H9 (cell line): Measurements from ENCODE around the gene RAB11FIP4. TPM values are rescaled to one million over a fixed set of nuclear protein-coding genes. Genes with fewer than 3 reads are reported as not detected.

ENCODE experiments used
- DNase-seq: peaks from one replicate; pipeline ENCODE4 v3.0.0-alpha.2; 2017
- H2AFZ ChIP-seq: one replicate; pipeline ENCODE4 v1.6.1; 2013; ENCODE audit warnings: mild to moderate bottlenecking, low read length, control low read depth, moderate library complexity
- H2AK5ac ChIP-seq: 2 replicates; pipeline ENCODE4 v1.6.1; 2013; ENCODE audit warnings: low read length, control low read depth, mixed read lengths; ENCODE audit not compliant: insufficient read length
- H2BK120ac ChIP-seq: one replicate; pipeline ENCODE4 v1.6.1; 2013; ENCODE audit warnings: low read depth, mild to moderate bottlenecking, low read length, control low read depth, inconsistent platforms; ENCODE audit not compliant: poor library complexity, severe bottlenecking
- H2BK12ac ChIP-seq: 2 replicates; pipeline ENCODE4 v1.6.1; 2013; ENCODE audit warnings: low read length, control low read depth, mixed read lengths, low read depth; ENCODE audit not compliant: insufficient read length
- H2BK15ac ChIP-seq: 2 replicates; pipeline ENCODE4 v1.6.1; 2013; ENCODE audit warnings: low read depth, low read length, control low read depth
- H2BK20ac ChIP-seq: one replicate; pipeline ENCODE4 v1.6.1; 2013; ENCODE audit warnings: low read depth, mild to moderate bottlenecking, low read length, control low read depth, inconsistent platforms; ENCODE audit not compliant: poor library complexity, severe bottlenecking
- H2BK5ac ChIP-seq: 2 replicates; pipeline ENCODE4 v1.6.1; 2013; ENCODE audit warnings: low read length, control low read depth, mixed read lengths; ENCODE audit not compliant: insufficient read length
- H3K14ac ChIP-seq: 2 replicates; pipeline ENCODE4 v1.6.1; 2013; ENCODE audit warnings: low read length, control low read depth; ENCODE audit not compliant: insufficient read depth
- H3K18ac ChIP-seq: 2 replicates; pipeline ENCODE4 v1.6.1; 2013; ENCODE audit warnings: low read depth, mild to moderate bottlenecking, mixed read lengths, low read length, control low read depth; ENCODE audit not compliant: insufficient read length
- H3K23ac ChIP-seq: 2 replicates; pipeline ENCODE4 v1.6.1; 2013; ENCODE audit warnings: low read length, control low read depth, mixed read lengths, low read depth; ENCODE audit not compliant: insufficient read length
- H3K23me2 ChIP-seq: 2 replicates; pipeline ENCODE4 v1.6.1; 2013; ENCODE audit warnings: low read depth, mild to moderate bottlenecking, mixed read lengths, low read length, control low read depth; ENCODE audit not compliant: insufficient read length, poor library complexity, severe bottlenecking
- H3K27ac ChIP-seq: 2 replicates; pipeline ENCODE4 v1.5.1; 2013; ENCODE audit warnings: low read length, control low read depth, mixed read lengths, low read depth; ENCODE audit not compliant: insufficient read length
- H3K27me3 ChIP-seq: 2 replicates; pipeline ENCODE4 v1.6.1; 2013; ENCODE audit warnings: low read length, control low read depth, inconsistent platforms; ENCODE audit not compliant: insufficient read depth
- H3K4ac ChIP-seq: 2 replicates; pipeline ENCODE4 v1.6.1; 2013; ENCODE audit warnings: low read depth, mild to moderate bottlenecking, control low read depth, inconsistent platforms, low read length, moderate library complexity
- H3K4me1 ChIP-seq: 2 replicates; pipeline ENCODE4 v1.6.1; 2013; ENCODE audit warnings: low read length, control low read depth, inconsistent platforms; ENCODE audit not compliant: insufficient read depth
- H3K4me2 ChIP-seq: 2 replicates; pipeline ENCODE4 v1.6.1; 2013; ENCODE audit warnings: low read length, control low read depth, mixed read lengths; ENCODE audit not compliant: insufficient read length, insufficient read depth
- H3K56ac ChIP-seq: 2 replicates; pipeline ENCODE4 v1.6.1; 2013; ENCODE audit warnings: low read depth, mild to moderate bottlenecking, mixed read lengths, low read length, control low read depth; ENCODE audit not compliant: insufficient read length
- H3K79me1 ChIP-seq: 2 replicates; pipeline ENCODE4 v1.6.1; 2013; ENCODE audit warnings: low read depth, mild to moderate bottlenecking, moderate library complexity, low read length, control low read depth, inconsistent platforms; ENCODE audit not compliant: insufficient read depth, poor library complexity, severe bottlenecking
- H3K79me2 ChIP-seq: 2 replicates; pipeline ENCODE4 v1.6.1; 2013; ENCODE audit warnings: low read length, control low read depth, inconsistent platforms; ENCODE audit not compliant: insufficient read depth
- H3K9ac ChIP-seq: 2 replicates; pipeline ENCODE4 v1.6.1; 2013; ENCODE audit warnings: low read length, control low read depth, mixed read lengths; ENCODE audit not compliant: insufficient read length; ENCODE audit errors: extremely low read depth
- H3K9me3 ChIP-seq: one replicate; pipeline ENCODE4 v1.6.1; 2013; ENCODE audit warnings: low read depth, low read length, inconsistent platforms; ENCODE audit not compliant: control insufficient read depth
- H3T11ph ChIP-seq: one replicate; pipeline ENCODE4 v1.6.1; 2013; ENCODE audit warnings: mild to moderate bottlenecking, low read length, control low read depth, inconsistent platforms
- H4K20me1 ChIP-seq: one replicate; pipeline ENCODE4 v1.6.1; 2013; ENCODE audit not compliant: control insufficient read depth, insufficient read length, insufficient read depth
- H4K5ac ChIP-seq: 2 replicates; pipeline ENCODE4 v1.6.1; 2013; ENCODE audit warnings: low read depth, mild to moderate bottlenecking, mixed read lengths, low read length, control low read depth; ENCODE audit not compliant: insufficient read length
- H4K8ac ChIP-seq: replicated peaks from 2 replicates; pipeline ENCODE4 v1.6.1; 2013; ENCODE audit warnings: low read length, control low read depth, mixed read lengths, low read depth; ENCODE audit not compliant: insufficient read length
- H4K91ac ChIP-seq: 2 replicates; pipeline ENCODE4 v1.6.1; 2013; ENCODE audit warnings: low read depth, mild to moderate bottlenecking, moderate library complexity, mixed read lengths, low read length, control low read depth; ENCODE audit not compliant: insufficient read length
- H3K27ac Mint-ChIP-seq, 3 experiments: 2 replicates in 2 of 3; 3 replicates in 1 of 3; pipeline ENCODE4 v1.8.0; 2020 to 2021; ENCODE audit warnings: mixed read lengths in 3 of 3, mild to moderate bottlenecking in 1 of 3, moderate library complexity in 1 of 3
- H3K27me3 Mint-ChIP-seq: 2 replicates; pipeline ENCODE4 v1.8.0; 2021; ENCODE audit warnings: low read depth, mild to moderate bottlenecking, moderate library complexity, mixed read lengths
- H3K36me3 Mint-ChIP-seq, 3 experiments: 2 replicates in 2 of 3; 3 replicates in 1 of 3; pipeline ENCODE4 v1.8.0; 2020 to 2021; ENCODE audit warnings: low read depth in 3 of 3, mixed read lengths in 3 of 3; ENCODE audit not compliant: insufficient read depth in 1 of 3
- H3K4me1 Mint-ChIP-seq, 2 experiments: 2 replicates each; pipeline ENCODE4 v1.8.0; 2020; ENCODE audit warnings: mixed read lengths in 2 of 2
- H3K4me3 Mint-ChIP-seq, 2 experiments: 2 replicates in 1 of 2; 3 replicates in 1 of 2; pipeline ENCODE4 v1.8.0; 2020 to 2021; ENCODE audit warnings: mild to moderate bottlenecking in 2 of 2, mixed read lengths in 2 of 2, moderate library complexity in 1 of 2
- H3K9me3 Mint-ChIP-seq, 2 experiments: 2 replicates in 1 of 2; 3 replicates in 1 of 2; pipeline ENCODE4 v1.8.0; 2020; ENCODE audit warnings: mild to moderate bottlenecking in 2 of 2, mixed read lengths in 2 of 2, moderate library complexity in 1 of 2
- CTCF ChIP-seq: fragments of 200-600 bp; sonication (generic); conservative IDR thresholded peaks from 3 replicates; pipeline ENCODE4 v1.8.0; 2021; ENCODE audit warnings: antibody characterized with exemption, mild to moderate bottlenecking
- WGBS: extraction: QIAGEN DNeasy Blood & Tissue Kit; methylation state at CpG from one replicate; pipeline ENCODE4 v1.1.7; 2013; ENCODE audit warnings: missing lambda C conversion rate, low lambda C conversion rate, mixed read lengths; ENCODE audit not compliant: insufficient read length; ENCODE audit errors: extremely low coverage; 5-methylcytosine and 5-hydroxymethylcytosine counted together
- total RNA-seq: library from RNA; stranded (reverse); gene quantifications from 2 replicates; pipeline ENCODE4 v1.2.1, GENCODE V29; 2021

The RAB11FIP4 gene
- total RNA-seq, 1 experiment from 2014 or later = 25.7 TPM

DNA sequence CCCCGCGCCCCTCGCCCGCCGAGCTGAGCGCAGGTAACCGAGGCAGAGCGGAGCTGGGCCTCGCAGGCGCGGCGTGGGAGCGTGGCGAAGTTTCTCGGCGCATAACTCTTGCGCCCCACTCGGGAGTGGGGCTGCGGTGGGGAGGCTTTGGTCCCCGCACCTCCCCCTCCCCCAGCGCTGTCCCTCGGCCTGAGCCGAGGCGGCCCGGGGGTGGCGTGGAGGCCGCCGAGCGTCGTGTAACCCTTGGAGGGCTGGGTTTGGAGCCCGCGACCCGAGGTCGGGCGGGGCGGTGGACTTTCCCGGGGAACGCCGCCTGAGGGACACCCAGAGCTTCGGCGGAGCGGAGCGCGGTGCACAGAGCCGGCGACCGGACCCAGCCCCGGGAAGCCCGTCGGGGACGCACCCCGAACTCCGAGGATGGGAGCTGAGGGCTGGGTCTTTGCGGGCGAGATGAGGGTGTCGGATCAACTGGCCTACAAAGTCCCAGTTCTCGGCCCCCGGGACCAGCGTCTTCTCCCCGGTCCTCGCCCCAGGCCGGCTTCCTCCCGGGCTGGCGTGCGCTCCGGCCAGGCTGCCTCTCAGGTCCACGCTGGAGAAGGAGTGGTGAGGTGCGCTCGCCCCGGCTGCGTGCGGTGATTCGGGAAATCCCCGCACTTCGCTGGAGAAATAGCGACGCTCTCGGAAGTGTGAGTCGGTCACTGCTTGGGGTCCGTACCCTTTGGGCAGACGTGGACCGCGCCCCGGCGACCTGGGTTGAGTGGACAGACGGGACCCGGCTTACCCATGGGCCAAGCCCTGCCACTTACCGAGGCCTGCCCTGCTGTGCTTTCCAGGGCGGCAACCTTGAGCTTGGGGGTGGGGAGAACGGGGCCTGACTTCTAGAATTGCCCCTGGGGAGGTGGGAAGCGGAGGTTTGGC, 168.4 kb downstream of the RAB11FIP4 start:
- peaks cover 41 to 49% of the 10 kb centered on the region in 2 experiments for H3K4me1 Mint-ChIP-seq
- H2AK5ac ChIP-seq = no peak overlapping the region
- H3K23me2 ChIP-seq = peaks cover 3% of the 10 kb centered on the region
- H2BK20ac ChIP-seq = no peak overlapping the region
- H2BK120ac ChIP-seq = no peak overlapping the region
- DNase-seq = no peak
- H3K9me3 ChIP-seq = no peaks in the 10 kb centered on the region
- no peak overlapping the region for H3K18ac ChIP-seq
- peaks cover 69% of the 10 kb centered on the region for H3K27me3 Mint-ChIP-seq
- H3K4me1 ChIP-seq = peaks cover 9% of the 10 kb centered on the region; the same call in 1 of the 2 replicates
- no peak for TF ChIP-seq CTCF
- H4K5ac ChIP-seq = no peak overlapping the region
- no peak overlapping the region for H3K23ac ChIP-seq
- no peak overlapping the region for H2BK5ac ChIP-seq
- no CpG with 5 or more reads among the region's 91 CpGs for WGBS
- H3K9ac ChIP-seq = no peak overlapping the region
- H3K27ac Mint-ChIP-seq = no peak overlapping the region
- peaks cover 4% of the 10 kb centered on the region; the same call in 1 of the 2 replicates for H3K27me3 ChIP-seq
- no peak overlapping the region for H4K8ac ChIP-seq
- H2AFZ ChIP-seq = no peak overlapping the region
- no peak overlapping the region for H4K91ac ChIP-seq
- no peak overlapping the region for H3K4ac ChIP-seq
- no peak overlapping the region for H3T11ph ChIP-seq
- H2BK12ac ChIP-seq = no peak overlapping the region
- peak overlapping the region; percentile 55 to 79 for H3K4me3 Mint-ChIP-seq
- H3K36me3 Mint-ChIP-seq = no peaks in the 10 kb centered on the region
- H3K79me2 ChIP-seq = no peaks in the 10 kb centered on the region
- no peak overlapping the region for H3K27ac ChIP-seq
- no peaks in the 10 kb centered on the region for H4K20me1 ChIP-seq
- H3K56ac ChIP-seq = no peak overlapping the region
- H3K9me3 Mint-ChIP-seq = no peaks in the 10 kb centered on the region; a peak in 1 of 5 replicates
- no peak overlapping the region for H2BK15ac ChIP-seq
- peak overlapping the region; percentile 49 for H3K4me2 ChIP-seq
- H3K79me1 ChIP-seq = no peaks in the 10 kb centered on the region
- peak overlapping the region; percentile 0; the same call in 1 of the 2 replicates for H3K14ac ChIP-seq
